Spleen (tissue), 11 donors: ENCODE measurements around the gene GNAI2. TPM values are rescaled to one million over a fixed set of nuclear protein-coding genes. Genes with fewer than 3 reads are reported as not detected.

Source experiments
- DNase-seq: peaks from one replicate; pipeline ENCODE4 v3.0.0-alpha.2; 2020
- H3K27ac ChIP-seq, 8 donors: fragments of 200-600 bp; sonication (generic) in 7 of 8; 1 replicate in 4 of 8; 2 replicates in 4 of 8; pipeline versions ENCODE4 v1.5.0 to v1.8.0; 2016 to 2021; ENCODE audit warnings: inconsistent platforms in 4 of 8, mild to moderate bottlenecking in 4 of 8, moderate library complexity in 1 of 8
- H3K27me3 ChIP-seq, 7 donors: fragments of 200-600 bp; sonication (generic) in 6 of 7; replicated peaks in 1 of 7; 1 replicate in 4 of 7; 2 replicates in 3 of 7; pipeline versions ENCODE4 v1.5.0 to v1.8.0; 2016 to 2021; ENCODE audit warnings: inconsistent platforms in 3 of 7, mild to moderate bottlenecking in 1 of 7
- H3K36me3 ChIP-seq, 6 donors: fragments of 200-600 bp; sonication (generic) in 5 of 6; 1 replicate in 4 of 6; 2 replicates in 2 of 6; pipeline versions ENCODE4 v1.5.0 to v1.8.0; 2016 to 2021; ENCODE audit warnings: inconsistent platforms in 2 of 6
- H3K4me1 ChIP-seq, 6 donors: fragments of 200-600 bp; sonication (generic) in 5 of 6; 1 replicate in 3 of 6; 2 replicates in 3 of 6; pipeline versions ENCODE4 v1.5.0 to v1.8.0; 2016 to 2021; ENCODE audit warnings: inconsistent platforms in 3 of 6
- H3K4me3 ChIP-seq, 8 donors: fragments of 200-600 bp; sonication (generic) in 7 of 8; 1 replicate in 4 of 8; 2 replicates in 4 of 8; pipeline versions ENCODE4 v1.5.0 to v1.8.0; 2016 to 2021; ENCODE audit warnings: inconsistent platforms in 4 of 8, mild to moderate bottlenecking in 4 of 8, moderate library complexity in 2 of 8
- H3K9me3 ChIP-seq, 8 donors: fragments of 200-600 bp; sonication (generic) in 7 of 8; 1 replicate in 4 of 8; 2 replicates in 4 of 8; pipeline versions ENCODE4 v1.5.0 to v1.8.0; 2016 to 2021; ENCODE audit warnings: inconsistent platforms in 4 of 8
- POLR2A ChIP-seq, 3 donors: fragments of 450-650 bp; IDR thresholded peaks; one replicate each; pipeline ENCODE4 v1.5.1; 2017; ENCODE audit warnings: antibody characterized with exemption in 3 of 3, mild to moderate bottlenecking in 1 of 3
- POLR2AphosphoS5 ChIP-seq, 3 donors: sonication (generic); formaldehyde crosslinking; IDR thresholded peaks; one replicate each; pipeline ENCODE4 v1.5.1; 2017; ENCODE audit warnings: antibody characterized with exemption in 3 of 3
- WGBS, 5 donors: extraction: QIAGEN DNeasy Blood & Tissue Kit in 3 of 5; methylation state at CpG; one replicate each; pipeline versions ENCODE4 v1.1.5 to v1.1.7; 2013 to 2018; 5-methylcytosine and 5-hydroxymethylcytosine counted together
- intact Hi-C: fragments of 100-400 bp; cut with DNase I; formaldehyde crosslinking; loops from one replicate; pipeline ENCODE4 v1.15.0; 2023; ENCODE audit warnings: low total_unique reads
- polyA plus RNA-seq, 3 donors: library from polyadenylated mRNA; stranded (reverse); fragments of 200-250 nt; gene quantifications; one replicate each; pipeline ENCODE4 v1.2.1, GENCODE V29; 2013
- total RNA-seq, 7 donors: library from RNA; depleted of rRNA in 3 of 7; stranded (reverse); fragments of >200 nt in 3 of 7; fragmentation: NEBNext Ultra II Directional in 4 of 7; extraction: Animal tissue kit (Norgen Biotek cat#: 25700) in 4 of 7; gene quantifications; one replicate each; pipeline versions ENCODE4 v1.1.0 to v1.2.1, GENCODE V29; 2016 to 2021
- TF ChIP-seq, protein P1 (sequence below), 11 experiments: fragments of 200-600 bp in 7 of 11; fragments of 450-650 bp in 4 of 11; sonication (generic) in 4 of 11; IDR thresholded peaks in 8 of 11; conservative IDR thresholded peaks in 3 of 11; 1 replicate in 7 of 11; 2 replicates in 4 of 11; pipeline versions ENCODE4 v1.4.0 to v1.8.0; 2016 to 2021; ENCODE audit warnings: antibody characterized with exemption in 11 of 11, inconsistent platforms in 4 of 11, mild to moderate bottlenecking in 1 of 11
- donor health status: healthy with polysubstance abuse.
- donor health status: DM: no; HTN: no; CAD: no; lungs with moderate emphysema.
- donor health status: DM: no; HTN: no; CAD: no.
- donor health status: Bipolar disorder and iron deficiency.
- donor health status: healthy.
- donor health status: DM: no; HTN: no; CAD: no.
- donor health status: DM: yes; HTN: yes; CAD: no.

GNAI2 gene
- total and polyA plus RNA-seq, 10 donors: 147 to 466 (median 360) TPM

DNA sequence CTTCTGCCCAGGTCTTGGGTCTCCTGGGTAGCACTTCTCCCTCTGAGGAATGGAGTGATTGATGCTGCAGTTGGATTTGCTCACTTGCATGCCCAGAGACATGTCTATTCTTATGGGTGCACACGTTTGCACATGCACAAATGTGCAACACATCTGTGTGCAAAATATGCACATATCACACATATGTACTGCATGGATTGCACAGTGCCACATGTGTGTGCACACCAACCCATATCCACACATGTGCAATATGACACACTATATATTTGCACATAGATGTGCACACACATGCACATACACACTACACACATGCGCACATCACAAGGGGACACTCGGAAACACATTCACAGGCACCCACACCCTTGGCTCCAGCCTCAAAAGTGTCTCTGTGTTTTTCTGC lies 32.3 kb downstream of the GNAI2 start:
- H3K4me3 ChIP-seq: no peak overlapping the region
- intact Hi-C loops: no loop called here
- 61 to 80% (median 72%) methylated on average over 3 of the region's 3 CpGs for WGBS, 5 donors
- H3K9me3 ChIP-seq: no peaks in the 10 kb centered on the region
- peak overlapping the region in 2 of 8 donors; percentile 60 to 84 for H3K27ac ChIP-seq
- H3K4me1 ChIP-seq: peaks cover 8 to 76% (median 39%) of the 10 kb centered on the region in 6 donors
- TF ChIP-seq POLR2AphosphoS5 (IDR thresholded peaks at IDR 0.05): no peak
- TF ChIP-seq POLR2A (IDR thresholded peaks at IDR 0.05): no peak
- TF ChIP-seq, protein P1, sequence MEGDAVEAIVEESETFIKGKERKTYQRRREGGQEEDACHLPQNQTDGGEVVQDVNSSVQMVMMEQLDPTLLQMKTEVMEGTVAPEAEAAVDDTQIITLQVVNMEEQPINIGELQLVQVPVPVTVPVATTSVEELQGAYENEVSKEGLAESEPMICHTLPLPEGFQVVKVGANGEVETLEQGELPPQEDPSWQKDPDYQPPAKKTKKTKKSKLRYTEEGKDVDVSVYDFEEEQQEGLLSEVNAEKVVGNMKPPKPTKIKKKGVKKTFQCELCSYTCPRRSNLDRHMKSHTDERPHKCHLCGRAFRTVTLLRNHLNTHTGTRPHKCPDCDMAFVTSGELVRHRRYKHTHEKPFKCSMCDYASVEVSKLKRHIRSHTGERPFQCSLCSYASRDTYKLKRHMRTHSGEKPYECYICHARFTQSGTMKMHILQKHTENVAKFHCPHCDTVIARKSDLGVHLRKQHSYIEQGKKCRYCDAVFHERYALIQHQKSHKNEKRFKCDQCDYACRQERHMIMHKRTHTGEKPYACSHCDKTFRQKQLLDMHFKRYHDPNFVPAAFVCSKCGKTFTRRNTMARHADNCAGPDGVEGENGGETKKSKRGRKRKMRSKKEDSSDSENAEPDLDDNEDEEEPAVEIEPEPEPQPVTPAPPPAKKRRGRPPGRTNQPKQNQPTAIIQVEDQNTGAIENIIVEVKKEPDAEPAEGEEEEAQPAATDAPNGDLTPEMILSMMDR (IDR thresholded peaks at IDR 0.05 in 8 of 11, conservative IDR thresholded peaks at IDR 0.05 in 3 of 11): no peak
- no peaks in the 10 kb centered on the region for H3K36me3 ChIP-seq
- peaks cover 0 to 27% (median 3%) of the 10 kb centered on the region in 7 donors for H3K27me3 ChIP-seq
- no peak for DNase-seq

DNA sequence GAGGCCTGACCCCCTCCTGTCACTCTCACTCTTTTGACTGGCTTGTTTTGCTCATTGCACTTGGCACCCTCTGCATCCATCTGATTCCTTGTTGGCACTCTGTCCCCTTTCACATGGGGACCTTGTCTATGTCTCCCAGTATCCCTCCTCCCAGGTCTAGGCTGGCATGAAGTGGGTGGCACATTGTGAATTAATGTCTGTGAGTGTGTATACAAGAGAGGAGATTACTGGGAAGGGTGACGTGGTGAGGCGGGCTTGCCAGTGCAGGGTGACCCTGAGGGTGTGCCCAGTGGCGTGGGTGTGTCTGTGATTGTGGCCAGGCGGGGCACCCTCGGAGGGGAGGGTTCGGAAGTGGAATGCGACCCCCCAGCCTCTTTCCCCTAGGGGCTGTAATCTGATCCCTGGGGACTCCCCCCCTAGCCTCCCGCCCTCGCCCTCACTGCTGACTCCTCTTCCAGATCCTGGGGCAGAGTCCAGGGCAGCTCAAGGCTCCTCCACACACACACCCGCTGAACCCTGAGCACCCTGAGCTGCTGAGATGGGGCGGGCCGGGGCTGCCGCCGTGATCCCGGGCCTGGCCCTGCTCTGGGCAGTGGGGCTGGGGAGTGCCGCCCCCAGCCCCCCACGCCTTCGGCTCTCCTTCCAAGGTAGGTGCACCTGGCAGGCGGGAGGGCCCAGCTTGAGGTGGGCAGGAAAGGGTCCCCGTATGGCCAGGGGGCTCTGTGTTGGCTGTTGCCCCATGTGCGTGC lies 32.9 kb downstream of the GNAI2 start, which contains the start of gene SEMA3B:
Gene SEMA3B, plus strand, starts transcription at position 445 of the 749 bp plus-strand sequence. Its CDS starts 94 bp downstream, at position 539.
- Histone ChIP-seq H3K4me1 (peaks cover 10 to 76% (median 43%) of the 10 kb centered on the region in 6 donors), H3K27me3 (peaks cover 0 to 33% (median 9%) of the 10 kb centered on the region in 7 donors), H3K4me3 (peak within 1 kb of the TSS in 2 of 8 donors; percentile 5 to 50), H3K9me3 (no peaks in the 10 kb centered on the region), H3K36me3 (no peaks in the 10 kb centered on the region), H3K27ac (peak within 1 kb of the TSS in 6 of 8 donors; percentile 59 to 84 (median 74))
- intact Hi-C loops: no loop called here
- DNase-seq: no peak
- TF ChIP-seq POLR2AphosphoS5 (IDR thresholded peaks at IDR 0.05) (peak in 2 of 3 donors; percentile 24 to 69), POLR2A (IDR thresholded peaks at IDR 0.05) (no peak)
- WGBS, 5 donors: 53 to 81% (median 69%) methylated on average over 13 to 21 of the region's 21 CpGs

DNA sequence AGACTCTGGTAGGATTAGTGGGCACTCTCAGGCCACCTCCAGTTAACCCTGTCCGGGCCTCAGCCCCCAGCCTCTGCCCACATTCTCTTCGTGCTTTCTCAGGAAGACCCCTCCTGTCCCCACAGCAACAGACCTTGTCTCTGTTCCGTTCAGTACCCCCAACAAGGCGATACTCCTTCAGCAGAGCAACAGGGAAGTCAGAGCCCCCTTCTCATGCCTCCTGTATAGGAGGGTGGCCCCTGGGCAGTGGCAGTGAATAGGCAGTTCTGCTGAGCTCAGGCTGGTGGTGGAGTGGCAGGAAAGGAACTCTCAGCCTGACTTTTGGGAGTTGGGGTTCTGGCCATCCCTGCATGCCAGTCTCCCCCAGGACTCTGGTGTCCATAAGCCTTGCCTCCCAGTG lies 33.5 kb downstream of the GNAI2 start:
- WGBS, 5 donors: 69 to 79% (median 71%) methylated on average over 4 of the region's 4 CpGs
- Histone ChIP-seq H3K4me3 (no peak overlapping the region), H3K27ac (peak overlapping the region in 6 of 8 donors; percentile 20 to 63 (median 58)), H3K27me3 (peaks cover 0 to 39% (median 14%) of the 10 kb centered on the region in 7 donors), H3K36me3 (no peaks in the 10 kb centered on the region), H3K4me1 (peaks cover 10 to 76% (median 44%) of the 10 kb centered on the region in 6 donors), H3K9me3 (no peaks in the 10 kb centered on the region)
- intact Hi-C loops: no loop called here
- TF ChIP-seq POLR2AphosphoS5 (IDR thresholded peaks at IDR 0.05) (no peak), POLR2A (IDR thresholded peaks at IDR 0.05) (no peak)
- TF ChIP-seq, protein P1 (IDR thresholded peaks at IDR 0.05 in 8 of 11, conservative IDR thresholded peaks at IDR 0.05 in 3 of 11): no peak
- DNase-seq: no peak

DNA sequence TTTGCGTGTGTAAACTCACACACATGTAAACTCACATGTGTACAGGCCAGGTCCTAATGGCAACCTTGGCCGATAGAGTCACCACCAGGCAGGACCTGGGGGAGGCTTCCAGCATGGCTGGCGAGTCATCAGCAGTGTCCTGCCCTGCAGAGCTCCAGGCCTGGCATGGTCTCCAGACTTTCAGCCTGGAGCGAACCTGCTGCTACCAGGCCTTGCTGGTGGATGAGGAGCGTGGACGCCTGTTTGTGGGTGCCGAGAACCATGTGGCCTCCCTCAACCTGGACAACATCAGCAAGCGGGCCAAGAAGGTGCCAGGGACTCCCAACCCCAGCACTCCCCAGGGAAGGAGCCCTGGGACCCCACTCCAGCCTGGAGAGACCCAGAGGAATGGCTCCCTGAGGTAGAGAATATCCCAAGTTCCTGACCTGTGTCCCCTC lies 34.0 kb downstream of the GNAI2 start:
- TF ChIP-seq POLR2AphosphoS5 (IDR thresholded peaks at IDR 0.05) (no peak), POLR2A (IDR thresholded peaks at IDR 0.05) (no peak)
- TF ChIP-seq, protein P1 (IDR thresholded peaks at IDR 0.05 in 8 of 11, conservative IDR thresholded peaks at IDR 0.05 in 3 of 11): no peak
- DNase-seq: no peak
- Histone ChIP-seq H3K36me3 (no peaks in the 10 kb centered on the region), H3K4me1 (peaks cover 12 to 76% (median 49%) of the 10 kb centered on the region in 6 donors), H3K9me3 (no peaks in the 10 kb centered on the region), H3K27ac (peak overlapping the region in 3 of 8 donors; percentile 20 to 63 (median 60)), H3K4me3 (no peak overlapping the region), H3K27me3 (peaks cover 0 to 45% (median 19%) of the 10 kb centered on the region in 7 donors)
- 81 to 96% (median 90%) methylated on average over 7 to 8 of the region's 8 CpGs for WGBS, 5 donors
- intact Hi-C loops: loop anchor here (5.0 to 10.0 kb wide), 2 partner anchors 43 to 145 kb away; no protein-coding TSS in a partner anchor
